HuH-7.5 (cell line): ENCODE data around the gene TTC7B.

Experiments
- DNase-seq: peaks from one replicate; pipeline ENCODE4 v3.0.0; 2011; ENCODE audit warnings: low spot score

TTC7B gene

GRCh38 chr14:90617961-90618360 lies 198.3 kb downstream of the TTC7B start:
- no peak for DNase-seq

- no peak for DNase-seq
Measured at GRCh38 chr14:90616881-90617280, 199.3 kb downstream of the TTC7B start.

GRCh38 chr14:90616313-90616712 lies 199.9 kb downstream of the TTC7B start:
- DNase-seq: no peak

- no peak for DNase-seq
Measured at GRCh38 chr14:90615517-90616060, 200.6 kb downstream of the TTC7B start.

GRCh38 chr14:90614696-90615516 lies 201.3 kb downstream of the TTC7B start:
- no peak for DNase-seq

- no peak for DNase-seq
Measured at GRCh38 chr14:90613997-90614396, 202.2 kb downstream of the TTC7B start.

GRCh38 chr14:90613453-90613852 lies 202.8 kb downstream of the TTC7B start:
- no peak for DNase-seq

- DNase-seq: no peak
Measured at GRCh38 chr14:90612801-90613200, 203.4 kb downstream of the TTC7B start.

GRCh38 chr14:90611936-90612335 lies 204.3 kb downstream of the TTC7B start:
- no peak for DNase-seq

- no peak for DNase-seq
Measured at GRCh38 chr14:90611501-90611900, 204.7 kb downstream of the TTC7B start.

GRCh38 chr14:90610346-90611040 lies 205.7 kb downstream of the TTC7B start:
- DNase-seq: no peak

- DNase-seq: no peak
Measured at GRCh38 chr14:90609376-90609775, 206.9 kb downstream of the TTC7B start.

GRCh38 chr14:90608929-90609341 lies 207.3 kb downstream of the TTC7B start:
- no peak for DNase-seq

- no peak for DNase-seq
Measured at GRCh38 chr14:90608281-90608680, 207.9 kb downstream of the TTC7B start.

GRCh38 chr14:90607141-90607540 lies 209.1 kb downstream of the TTC7B start:
- DNase-seq: no peak

- no peak for DNase-seq
Measured at GRCh38 chr14:90606434-90606833, 209.8 kb downstream of the TTC7B start.

- DNase-seq: no peak
Measured at GRCh38 chr14:90605430-90605829, 210.8 kb downstream of the TTC7B start.

- no peak for DNase-seq
Measured at GRCh38 chr14:90604356-90604755, 211.9 kb downstream of the TTC7B start.

GRCh38 chr14:90603841-90604240 lies 212.4 kb downstream of the TTC7B start:
- no peak for DNase-seq

GRCh38 chr14:90603336-90603735 lies 212.9 kb downstream of the TTC7B start:
- no peak for DNase-seq

- DNase-seq: no peak
Measured at GRCh38 chr14:90602088-90602687, 214.0 kb downstream of the TTC7B start.

GRCh38 chr14:90601563-90601962 lies 214.7 kb downstream of the TTC7B start:
- DNase-seq: no peak

- no peak for DNase-seq
Measured at GRCh38 chr14:90600619-90601018, 215.6 kb downstream of the TTC7B start.
